AG04450 (cell line): ENCODE measurements around the gene FAAP100. TPM values are rescaled to one million over a fixed set of nuclear protein-coding genes. Genes with fewer than 3 reads are reported as not detected.

Source experiments
- CTCF ChIA-PET: fragments of 300-600, 350-600 bp; formaldehyde crosslinking; extraction: SDS; loops from one replicate; lab custom pipeline; 2022; ENCODE audit warnings: antibody characterized with exemption, inconsistent platforms; lab: Charles Lee
- POLR2A ChIA-PET: fragments of 350-600 bp; formaldehyde crosslinking; extraction: SDS; loops from one replicate; lab custom pipeline; 2021; ENCODE audit warnings: antibody characterized with exemption, inconsistent platforms; lab: Yijun Ruan, JAX
- DNase-seq: peaks from one replicate; pipeline ENCODE4 v3.0.0-alpha.2; 2011; ENCODE audit warnings: low read depth, low spot score
- H3K27ac ChIP-seq: one replicate; pipeline ENCODE4 v1.5.1; 2012; ENCODE audit warnings: low read depth, low read length, control low read depth
- H3K27me3 ChIP-seq: one replicate; pipeline ENCODE4 v1.6.0; 2012; ENCODE audit warnings: low read length; ENCODE audit not compliant: control insufficient read depth, insufficient read depth
- H3K4me3 ChIP-seq: 2 replicates; pipeline ENCODE4 v1.5.1; 2011; ENCODE audit warnings: mild to moderate bottlenecking, low read depth, low read length, control low read depth
- H3K9me3 ChIP-seq: 2 replicates; pipeline ENCODE4 v1.5.1; 2012; ENCODE audit warnings: low read length; ENCODE audit not compliant: control insufficient read depth, insufficient read depth
- polyA plus RNA-seq: library from polyadenylated mRNA; depleted of rRNA; stranded (reverse); fragments of >200 nt; gene quantifications from 2 replicates; pipeline ENCODE4 v1.2.3, GENCODE V29; 2011
- TF ChIP-seq, protein P1 (sequence below): IDR thresholded peaks from 2 replicates; pipeline ENCODE4 v1.5.1; 2011; ENCODE audit warnings: low read depth, low read length, control low read depth, inconsistent platforms

The FAAP100 gene
- polyA plus RNA-seq, 1 experiment, result 5.3 TPM

DNA sequence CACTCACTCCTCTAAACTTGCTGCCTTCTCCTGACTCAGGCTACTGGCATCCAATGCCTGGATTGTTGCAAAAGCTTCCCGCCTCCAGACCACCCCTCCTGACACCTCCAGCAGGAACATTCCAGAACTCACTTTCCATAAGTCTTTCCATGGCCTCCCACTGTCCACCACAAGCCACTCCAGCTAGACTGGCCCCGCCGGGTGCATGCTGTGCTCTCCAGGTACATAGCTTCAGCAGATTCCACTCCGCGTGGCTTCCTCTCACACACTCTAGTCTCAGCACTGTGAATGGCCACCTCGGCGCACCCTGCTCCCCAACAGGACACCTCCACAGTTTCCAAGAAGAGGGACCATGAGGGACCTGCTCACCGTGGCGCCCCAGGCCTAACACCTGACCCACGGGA is 25.9 kb upstream of the FAAP100 start:
- no peak for DNase-seq
- TF ChIP-seq, protein P1, sequence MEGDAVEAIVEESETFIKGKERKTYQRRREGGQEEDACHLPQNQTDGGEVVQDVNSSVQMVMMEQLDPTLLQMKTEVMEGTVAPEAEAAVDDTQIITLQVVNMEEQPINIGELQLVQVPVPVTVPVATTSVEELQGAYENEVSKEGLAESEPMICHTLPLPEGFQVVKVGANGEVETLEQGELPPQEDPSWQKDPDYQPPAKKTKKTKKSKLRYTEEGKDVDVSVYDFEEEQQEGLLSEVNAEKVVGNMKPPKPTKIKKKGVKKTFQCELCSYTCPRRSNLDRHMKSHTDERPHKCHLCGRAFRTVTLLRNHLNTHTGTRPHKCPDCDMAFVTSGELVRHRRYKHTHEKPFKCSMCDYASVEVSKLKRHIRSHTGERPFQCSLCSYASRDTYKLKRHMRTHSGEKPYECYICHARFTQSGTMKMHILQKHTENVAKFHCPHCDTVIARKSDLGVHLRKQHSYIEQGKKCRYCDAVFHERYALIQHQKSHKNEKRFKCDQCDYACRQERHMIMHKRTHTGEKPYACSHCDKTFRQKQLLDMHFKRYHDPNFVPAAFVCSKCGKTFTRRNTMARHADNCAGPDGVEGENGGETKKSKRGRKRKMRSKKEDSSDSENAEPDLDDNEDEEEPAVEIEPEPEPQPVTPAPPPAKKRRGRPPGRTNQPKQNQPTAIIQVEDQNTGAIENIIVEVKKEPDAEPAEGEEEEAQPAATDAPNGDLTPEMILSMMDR, result no peak
- ChIA-PET CTCF (interaction anchor here (1.6 kb wide), 1 partner anchor 23 kb away, joined by 7 read pairs; no protein-coding TSS in a partner anchor), POLR2A (interaction anchor here (2.4 to 3.7 kb wide), 2 partner anchors 11 to 14 kb away, joined by 8 to 25 read pairs; no protein-coding TSS in a partner anchor)
- Histone ChIP-seq H3K27ac (peak overlapping the region; percentile 90), H3K4me3 (no peak overlapping the region), H3K27me3 (no peaks in the 10 kb centered on the region), H3K9me3 (no peaks in the 10 kb centered on the region; the same call in 1 of the 2 replicates)

DNA sequence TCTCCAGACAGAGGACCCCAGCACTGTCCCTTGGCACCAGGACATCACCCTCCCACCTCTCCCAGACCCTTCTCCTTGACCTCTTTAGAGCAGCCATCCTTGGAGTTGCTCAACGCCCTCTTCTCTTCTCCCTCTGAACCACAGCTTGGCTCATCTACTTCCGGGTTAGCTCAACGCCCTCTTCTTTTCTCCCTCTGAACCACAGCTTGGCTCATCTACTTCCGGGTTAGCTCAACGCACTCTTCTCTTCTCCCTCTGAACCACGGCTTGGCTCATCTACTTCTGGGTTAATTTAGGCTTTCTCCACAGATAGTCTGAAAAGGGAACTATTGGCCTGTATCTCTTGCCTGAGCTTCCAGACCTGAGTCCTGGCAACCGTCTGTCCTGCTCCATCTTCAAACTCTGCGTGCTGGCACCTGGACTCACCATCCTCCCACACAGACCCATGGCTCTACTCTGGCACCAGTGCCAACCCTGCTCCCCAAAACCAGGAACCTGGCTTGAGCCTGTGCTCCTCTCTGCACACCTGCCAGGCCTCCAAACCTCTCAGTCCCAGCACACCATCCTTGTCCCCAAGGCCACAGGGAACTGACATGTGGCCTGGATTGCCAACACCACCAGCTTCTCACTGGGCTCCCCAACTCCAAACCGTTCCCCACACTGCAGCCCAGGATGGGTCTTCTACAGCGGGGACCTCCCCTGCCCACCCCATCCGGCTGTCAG is 25.3 kb upstream of the FAAP100 start:
- Histone ChIP-seq H3K27me3 (no peaks in the 10 kb centered on the region), H3K27ac (peak overlapping the region; percentile 90), H3K9me3 (no peaks in the 10 kb centered on the region; the same call in 1 of the 2 replicates), H3K4me3 (no peak overlapping the region)
- no peak for DNase-seq
- CTCF ChIA-PET, result interaction anchor here (1.6 kb wide), 1 partner anchor 24 kb away, joined by 7 read pairs; no protein-coding TSS in a partner anchor
- POLR2A ChIA-PET, result interaction anchor here (0.5 to 3.7 kb wide), 4 partner anchors 11 to 22 kb away, joined by 4 to 25 read pairs (median 8); no protein-coding TSS in a partner anchor
- TF ChIP-seq, protein P1, result no peak

DNA sequence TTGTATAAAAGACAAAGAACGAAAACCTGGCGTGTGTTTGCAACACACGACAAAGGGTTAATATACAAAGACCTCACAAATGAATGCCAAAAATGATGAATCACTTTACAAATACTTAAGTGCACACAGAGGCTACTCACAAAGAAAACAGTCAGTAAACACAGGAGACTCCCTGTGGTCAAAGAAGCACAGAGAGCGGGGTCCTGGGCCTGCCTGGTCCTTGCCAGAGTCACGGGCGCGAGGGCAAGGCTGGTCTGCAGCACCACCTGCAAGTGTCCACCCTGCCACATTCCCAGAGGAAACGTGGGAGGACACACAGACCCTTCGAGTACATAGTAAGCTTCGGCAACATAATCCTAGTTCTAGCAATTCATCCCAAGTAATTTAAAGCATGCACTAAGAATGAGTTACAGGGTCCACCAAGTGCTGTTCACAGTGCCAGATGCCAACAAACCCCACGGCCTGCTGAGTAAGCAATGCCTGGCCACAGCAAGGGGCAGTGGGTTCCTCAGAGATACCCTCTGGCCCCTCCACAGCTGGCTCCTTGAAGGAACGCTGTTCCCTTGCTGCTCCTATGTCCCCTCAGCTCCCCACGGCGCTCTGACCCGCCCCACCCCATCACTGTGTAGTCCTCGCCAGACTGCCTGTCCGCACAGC is 24.6 kb upstream of the FAAP100 start:
- H3K27ac ChIP-seq, result peak overlapping the region; percentile 90
- CTCF ChIA-PET, result interaction anchor here (1.6 kb wide), 1 partner anchor 24 kb away, joined by 7 read pairs; no protein-coding TSS in a partner anchor
- no peaks in the 10 kb centered on the region for H3K27me3 ChIP-seq
- DNase-seq, result no peak
- H3K9me3 ChIP-seq, result no peaks in the 10 kb centered on the region; the same call in 1 of the 2 replicates
- POLR2A ChIA-PET, result interaction anchor here (0.5 to 3.7 kb wide), 5 partner anchors 10 to 24 kb away, joined by 3 to 25 read pairs (median 8); no protein-coding TSS in a partner anchor
- TF ChIP-seq, protein P1, result 0 out of 2 replicates have a peak, but pooled peaks have one; percentile 9
- peak overlapping the region; percentile 20; the same call in 1 of the 2 replicates for H3K4me3 ChIP-seq

DNA sequence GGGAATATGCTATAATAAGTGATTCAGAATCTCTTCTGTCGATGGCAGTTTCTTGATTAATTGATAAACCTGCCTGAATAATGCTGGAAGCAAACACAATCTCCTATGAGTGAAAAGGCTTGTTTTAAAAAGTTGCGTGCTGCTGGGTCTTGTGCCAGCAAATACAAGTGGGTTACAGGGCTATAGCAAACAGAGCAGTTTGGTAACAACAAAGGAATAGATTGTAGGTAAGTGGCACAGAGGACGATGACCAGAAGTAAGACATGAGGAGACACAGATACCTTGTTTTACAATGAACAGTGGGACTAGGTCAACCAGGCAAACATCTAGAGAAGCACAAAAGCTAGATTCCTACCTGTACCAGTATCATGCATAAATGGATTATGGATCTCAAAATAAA is 23.7 kb upstream of the FAAP100 start:
- ChIA-PET CTCF (no interaction called here), POLR2A (interaction anchor here (1.0 to 3.7 kb wide), 3 partner anchors 9 to 23 kb away, joined by 3 to 25 read pairs (median 8); no protein-coding TSS in a partner anchor)
- TF ChIP-seq, protein P1, result no peak
- DNase-seq, result no peak
- Histone ChIP-seq H3K9me3 (no peaks in the 10 kb centered on the region; the same call in 1 of the 2 replicates), H3K27ac (no peak overlapping the region), H3K4me3 (no peak overlapping the region), H3K27me3 (no peaks in the 10 kb centered on the region)
